ENCODE results near the gene LRMDA.

Gene LRMDA

DNA sequence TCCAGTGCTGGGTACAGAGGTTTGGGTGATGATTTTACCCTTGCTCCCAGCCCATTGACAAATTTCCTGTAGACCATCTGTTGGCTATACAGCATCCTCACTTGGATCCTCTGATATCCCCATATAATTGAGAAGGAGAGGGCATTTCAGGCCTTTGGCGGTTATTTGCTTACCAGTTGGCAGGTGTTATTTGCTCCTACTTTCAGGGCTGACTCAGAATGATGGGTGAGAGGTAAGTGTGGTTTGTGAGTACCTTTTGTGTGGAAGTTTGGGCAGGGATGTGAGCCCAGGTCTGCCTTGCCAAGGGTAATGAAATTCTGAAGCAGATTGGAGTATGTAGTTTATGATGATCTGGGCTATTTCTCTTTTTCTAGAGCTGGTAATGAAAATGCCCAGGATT lies 93.6 kb downstream of the LRMDA start:
- TF ChIP-seq CTCF (IDR thresholded peaks at IDR 0.05) = no peak
- H3K4me3 ChIP-seq = no peak overlapping the region
- H3K4me1 ChIP-seq = peaks cover 0 to under 1% (median 0%) of the 10 kb centered on the region in 4 donors
- H3K27me3 ChIP-seq = no peaks in the 10 kb centered on the region
- DNase-seq = no peak
- no peaks in the 10 kb centered on the region for H3K36me3 ChIP-seq
- intact Hi-C loops (cut with DNase I; ENCODE audit: low total_unique reads) = no loop called here
- no peak overlapping the region for H3K27ac ChIP-seq
- no peaks in the 10 kb centered on the region for H3K9me3 ChIP-seq

DNA sequence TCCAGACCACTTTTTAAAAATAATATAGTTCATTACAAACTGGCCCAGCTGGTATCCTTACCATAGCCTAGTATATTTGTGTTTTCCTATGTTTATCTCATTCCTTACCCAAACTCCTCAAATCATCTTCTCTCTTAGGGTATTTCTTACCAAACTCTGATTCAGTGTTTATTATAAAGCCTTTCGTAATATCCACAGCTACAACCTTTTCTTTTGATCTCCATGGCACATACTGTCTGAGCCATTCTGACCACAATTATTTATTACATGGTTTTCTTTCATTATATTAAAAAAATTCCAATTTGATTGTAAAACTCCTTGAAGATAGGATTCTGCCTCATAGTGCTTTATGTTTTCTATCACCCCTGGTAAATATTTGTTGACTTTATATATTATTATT lies 94.2 kb downstream of the LRMDA start:
- DNase-seq = no peak
- intact Hi-C loops (cut with DNase I; ENCODE audit: low total_unique reads) = no loop called here
- no peak overlapping the region for H3K4me3 ChIP-seq
- H3K9me3 ChIP-seq = no peaks in the 10 kb centered on the region
- H3K4me1 ChIP-seq = peaks cover 0 to 7% (median 2%) of the 10 kb centered on the region in 4 donors
- no peak for TF ChIP-seq CTCF (IDR thresholded peaks at IDR 0.05)
- H3K27me3 ChIP-seq = no peaks in the 10 kb centered on the region
- H3K36me3 ChIP-seq = no peaks in the 10 kb centered on the region
- H3K27ac ChIP-seq = no peak overlapping the region

GRCh38 chr10:75527542-75527941 lies 96.1 kb downstream of the LRMDA start:
- DNase-seq = no peak
- H3K4me3 ChIP-seq = no peak overlapping the region
- H3K27ac ChIP-seq = no peak overlapping the region
- TF ChIP-seq CTCF (IDR thresholded peaks at IDR 0.05) = no peak
- H3K36me3 ChIP-seq = no peaks in the 10 kb centered on the region
- H3K4me1 ChIP-seq = peaks cover 0 to 10% (median 3%) of the 10 kb centered on the region in 4 donors
- no peaks in the 10 kb centered on the region for H3K27me3 ChIP-seq
- H3K9me3 ChIP-seq = no peaks in the 10 kb centered on the region
- intact Hi-C loops (cut with DNase I; ENCODE audit: low total_unique reads) = no loop called here

DNA sequence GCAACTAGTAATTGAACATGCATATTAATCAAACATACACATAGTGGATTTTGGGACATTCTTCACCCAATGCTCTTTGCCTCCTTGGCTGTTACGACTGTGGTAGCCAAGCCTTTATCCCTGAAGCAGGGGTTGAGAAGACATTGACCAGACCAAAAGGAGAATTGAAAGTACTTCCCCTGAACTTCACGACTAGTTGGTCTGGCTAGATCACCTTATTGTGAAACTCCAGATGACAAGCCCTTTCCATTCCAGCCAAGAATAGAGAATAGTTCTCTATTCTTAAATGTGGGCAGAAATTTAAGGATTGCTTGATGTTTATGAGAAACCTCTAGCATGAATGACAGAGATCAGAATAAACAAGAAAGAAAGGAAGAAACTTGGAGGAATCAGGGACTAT lies 97.0 kb downstream of the LRMDA start:
- no peak for DNase-seq
- no peak for TF ChIP-seq CTCF (IDR thresholded peaks at IDR 0.05)
- no peak overlapping the region for H3K4me3 ChIP-seq

DNA sequence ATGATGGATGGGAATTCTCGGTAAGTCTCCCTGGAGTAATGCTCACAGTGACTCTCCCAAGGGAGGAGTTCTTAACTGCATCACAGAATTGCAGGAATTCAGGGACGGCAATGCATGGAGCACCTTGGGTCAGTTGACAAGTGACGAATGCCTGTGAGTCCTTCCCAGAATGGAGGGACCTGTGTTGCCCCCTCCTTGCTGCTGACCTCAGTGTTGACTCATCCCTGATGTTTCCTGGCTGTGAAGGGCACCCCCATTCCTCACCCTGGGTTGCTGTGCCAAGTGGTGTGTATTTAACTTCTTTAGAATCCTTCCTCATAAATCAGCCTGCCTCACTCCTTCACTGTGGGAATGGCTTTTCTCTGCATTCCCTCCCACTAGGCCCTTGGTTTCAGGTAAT lies 98.9 kb downstream of the LRMDA start:
- no peaks in the 10 kb centered on the region for H3K27me3 ChIP-seq
- no peaks in the 10 kb centered on the region for H3K36me3 ChIP-seq
- no peak for TF ChIP-seq CTCF (IDR thresholded peaks at IDR 0.05)
- H3K9me3 ChIP-seq = no peaks in the 10 kb centered on the region
- intact Hi-C loops (cut with DNase I; ENCODE audit: low total_unique reads) = no loop called here
- H3K4me1 ChIP-seq = peaks cover 0 to 10% (median 3%) of the 10 kb centered on the region in 4 donors
- H3K4me3 ChIP-seq = no peak overlapping the region
- no peak overlapping the region for H3K27ac ChIP-seq
- DNase-seq = no peak

More for the DNA sequence above, 97.0 kb downstream of the LRMDA start:
- Histone ChIP-seq H3K4me1 (peaks cover 0 to 10% (median 3%) of the 10 kb centered on the region in 4 donors), H3K27me3 (no peaks in the 10 kb centered on the region), H3K9me3 (no peaks in the 10 kb centered on the region), H3K27ac (no peak overlapping the region), H3K36me3 (no peaks in the 10 kb centered on the region)
- intact Hi-C loops (cut with DNase I; ENCODE audit: low total_unique reads) = no loop called here

- Histone ChIP-seq H3K27ac (no peak overlapping the region), H3K4me1 (peaks cover 0 to 10% (median 3%) of the 10 kb centered on the region in 4 donors), H3K4me3 (no peak overlapping the region), H3K9me3 (no peaks in the 10 kb centered on the region), H3K27me3 (no peaks in the 10 kb centered on the region), H3K36me3 (no peaks in the 10 kb centered on the region)
- no peak for TF ChIP-seq CTCF (IDR thresholded peaks at IDR 0.05)
- DNase-seq = no peak
- intact Hi-C loops (cut with DNase I; ENCODE audit: low total_unique reads) = no loop called here
Measured at GRCh38 chr10:75531571-75532031, 100.2 kb downstream of the LRMDA start.

All from tibial artery (tissue), 4 donors.